Measurements from ENCODE around the gene ZNF503. TPM values are rescaled to one million over a fixed set of nuclear protein-coding genes. Genes with fewer than 3 reads are reported as not detected.

The ZNF503 gene
- total RNA-seq, 1 experiment from 2014 or later = 1.9 TPM

DNA sequence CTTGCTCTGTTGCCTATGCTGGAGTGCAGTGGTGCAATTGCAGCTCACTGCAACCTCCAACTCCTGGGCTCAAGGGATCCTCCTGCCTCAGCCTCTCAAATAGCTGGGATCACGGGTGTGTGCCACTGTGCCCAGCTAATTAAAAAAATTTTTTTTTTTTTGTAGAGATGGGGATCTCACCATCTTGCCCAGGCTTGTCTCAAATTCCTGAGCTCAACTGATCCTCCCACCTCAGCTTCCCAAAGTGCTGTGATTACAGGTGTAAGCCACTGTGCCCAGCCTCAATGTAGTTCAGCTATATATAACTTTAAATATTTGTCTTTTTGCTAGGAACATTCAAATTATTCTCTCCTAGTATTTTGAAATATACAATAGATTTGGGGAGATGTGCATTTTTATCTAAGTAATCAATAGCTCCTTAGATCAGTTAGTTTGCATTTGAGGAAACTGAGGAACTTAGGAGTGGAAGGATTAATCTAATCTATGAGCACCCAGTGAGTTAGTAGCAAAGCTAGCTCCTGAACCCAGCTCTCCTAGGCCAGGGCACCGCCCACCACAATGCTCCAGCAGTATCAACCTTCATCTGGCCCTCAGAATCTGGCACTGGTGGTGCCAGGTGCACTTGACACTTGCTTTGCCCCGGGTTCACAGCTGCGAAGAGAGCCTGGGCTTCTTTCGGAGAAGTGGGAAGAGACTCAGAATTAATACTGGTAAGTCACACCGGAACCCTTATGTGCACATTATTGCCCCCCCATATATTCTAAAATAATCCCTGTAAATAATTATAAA lies 23.9 kb upstream of the ZNF503 start:
- Histone ChIP-seq H3K4me3 (no peak overlapping the region), H3K27me3 (no peaks in the 10 kb centered on the region), H3K36me3 (no peaks in the 10 kb centered on the region), H3K9me3 (replicated peaks) (no peaks in the 10 kb centered on the region), H3K27ac (no peak overlapping the region), H3K4me1 (peaks cover 9% of the 10 kb centered on the region)
- DNase-seq = no peak

DNA sequence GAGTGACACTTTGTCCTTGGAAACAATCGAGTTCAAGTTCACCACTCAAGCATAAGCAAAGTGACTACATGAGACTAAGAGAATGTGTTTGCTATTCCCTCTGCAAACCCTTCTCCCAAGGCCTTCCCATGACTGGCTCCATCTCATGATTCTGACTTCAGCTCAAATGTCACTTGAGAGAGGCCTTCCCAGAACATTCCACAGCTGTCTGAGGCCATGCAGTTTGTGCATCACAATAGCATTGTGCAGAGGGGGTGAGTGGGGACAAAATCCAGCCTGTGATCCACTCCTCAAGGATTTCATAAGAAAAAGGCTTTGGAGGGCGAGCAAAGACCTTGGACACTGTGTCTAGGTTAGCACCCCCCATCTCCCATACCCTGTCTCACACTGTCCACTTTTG lies 23.0 kb upstream of the ZNF503 start:
- H3K9me3 ChIP-seq (replicated peaks) = no peaks in the 10 kb centered on the region
- no peak for DNase-seq
- H3K27me3 ChIP-seq = no peaks in the 10 kb centered on the region
- no peak overlapping the region for H3K27ac ChIP-seq
- peaks cover 2% of the 10 kb centered on the region; the same call in 1 of the 2 replicates for H3K4me1 ChIP-seq
- H3K4me3 ChIP-seq = no peak overlapping the region
- H3K36me3 ChIP-seq = no peaks in the 10 kb centered on the region

DNA sequence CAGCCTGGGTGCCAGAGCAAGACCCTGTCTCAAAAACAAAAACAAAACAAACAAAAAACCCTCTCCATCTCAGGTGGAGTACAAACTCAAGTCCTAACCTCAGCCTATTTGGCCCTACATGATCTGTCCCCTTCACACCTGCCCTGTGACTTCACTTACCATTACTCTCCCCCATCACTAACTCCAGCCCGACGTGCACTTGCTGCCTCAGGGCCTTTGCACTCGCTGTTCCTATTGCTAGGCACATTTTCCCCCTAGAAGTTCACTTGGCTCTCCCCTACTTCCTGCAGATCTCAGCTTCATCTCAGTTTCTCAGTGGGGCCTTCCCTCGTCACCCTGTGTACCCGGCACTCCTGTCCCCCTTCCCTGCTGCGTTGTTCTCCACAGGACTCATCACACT lies 21.3 kb upstream of the ZNF503 start:
- H3K9me3 ChIP-seq (replicated peaks) = no peaks in the 10 kb centered on the region
- H3K4me1 ChIP-seq = no peaks in the 10 kb centered on the region
- no peak for DNase-seq
- H3K36me3 ChIP-seq = no peaks in the 10 kb centered on the region
- H3K27ac ChIP-seq = no peak overlapping the region
- H3K27me3 ChIP-seq = no peaks in the 10 kb centered on the region
- H3K4me3 ChIP-seq = no peak overlapping the region

DNA sequence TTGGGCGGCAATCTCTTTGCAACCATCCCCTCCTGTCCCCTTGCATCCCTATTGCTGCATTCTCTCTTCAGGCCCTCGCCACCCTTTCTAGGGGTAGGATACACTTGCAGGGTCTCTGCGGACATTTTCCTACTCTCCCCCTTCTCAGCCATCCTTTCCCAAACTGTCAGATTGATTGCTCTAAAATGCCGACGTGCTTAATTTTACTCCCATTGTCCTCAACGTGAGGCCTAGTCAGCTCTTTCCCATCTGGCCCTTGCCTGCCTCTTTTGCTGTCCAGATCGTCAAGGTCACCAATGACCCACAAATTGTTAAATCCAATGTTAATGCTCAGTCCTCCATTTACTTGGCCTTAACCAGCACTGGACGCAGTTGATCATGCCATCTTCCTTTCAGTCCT lies 17.1 kb upstream of the ZNF503 start:
- H3K27me3 ChIP-seq = no peaks in the 10 kb centered on the region
- H3K27ac ChIP-seq = no peak overlapping the region
- H3K4me3 ChIP-seq = no peak overlapping the region
- no peaks in the 10 kb centered on the region for H3K36me3 ChIP-seq
- no peaks in the 10 kb centered on the region for H3K4me1 ChIP-seq
- no peak for DNase-seq
- H3K9me3 ChIP-seq (replicated peaks) = no peaks in the 10 kb centered on the region

DNA sequence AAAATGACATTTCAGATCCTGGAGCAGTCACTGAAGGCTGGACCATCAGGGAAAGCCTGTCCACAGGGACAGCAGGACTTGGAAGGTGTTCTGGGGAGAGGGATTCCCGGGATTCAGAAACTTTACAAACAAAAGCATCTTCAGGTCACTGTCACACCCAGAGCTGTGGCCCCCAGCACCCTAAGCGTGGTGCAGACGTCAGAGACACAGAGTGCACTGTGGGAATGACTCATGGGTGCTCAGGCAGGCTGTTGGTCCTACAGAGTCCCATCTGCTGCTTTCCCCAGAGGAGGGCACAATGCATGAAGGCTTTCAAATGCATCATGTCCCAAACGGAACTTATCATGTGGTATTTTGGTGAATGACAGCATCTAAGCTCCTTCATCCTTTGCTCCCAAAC lies 16.7 kb upstream of the ZNF503 start:
- DNase-seq = no peak
- Histone ChIP-seq H3K4me1 (no peaks in the 10 kb centered on the region), H3K27me3 (no peaks in the 10 kb centered on the region), H3K36me3 (no peaks in the 10 kb centered on the region), H3K4me3 (no peak overlapping the region), H3K9me3 (replicated peaks) (no peaks in the 10 kb centered on the region), H3K27ac (no peak overlapping the region)

DNA sequence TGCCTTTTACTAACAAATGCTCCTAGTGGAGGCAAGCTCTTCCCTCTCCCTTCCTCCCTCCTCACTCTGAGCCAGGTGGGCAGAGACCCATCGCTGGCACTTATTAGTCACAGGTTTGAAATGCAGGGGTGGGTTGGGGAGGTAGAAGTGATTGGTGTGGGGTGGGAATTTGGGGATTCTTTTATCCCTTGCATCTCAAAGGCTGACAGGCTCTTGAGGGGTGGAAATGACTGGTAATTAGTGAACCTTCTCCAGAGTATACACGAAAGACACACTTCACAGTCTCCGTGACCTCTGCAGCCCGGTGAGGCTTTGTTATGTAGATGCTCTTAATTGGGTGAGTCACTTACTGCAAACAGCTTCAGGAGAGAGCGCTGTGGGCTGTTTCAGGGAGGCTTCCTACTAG lies 16.0 kb upstream of the ZNF503 start:
- H3K4me3 ChIP-seq = no peak overlapping the region
- DNase-seq = no peak
- no peak overlapping the region for H3K27ac ChIP-seq
- no peaks in the 10 kb centered on the region for H3K4me1 ChIP-seq
- no peaks in the 10 kb centered on the region for H3K36me3 ChIP-seq
- no peaks in the 10 kb centered on the region for H3K27me3 ChIP-seq
- no peaks in the 10 kb centered on the region for H3K9me3 ChIP-seq (replicated peaks)

DNA sequence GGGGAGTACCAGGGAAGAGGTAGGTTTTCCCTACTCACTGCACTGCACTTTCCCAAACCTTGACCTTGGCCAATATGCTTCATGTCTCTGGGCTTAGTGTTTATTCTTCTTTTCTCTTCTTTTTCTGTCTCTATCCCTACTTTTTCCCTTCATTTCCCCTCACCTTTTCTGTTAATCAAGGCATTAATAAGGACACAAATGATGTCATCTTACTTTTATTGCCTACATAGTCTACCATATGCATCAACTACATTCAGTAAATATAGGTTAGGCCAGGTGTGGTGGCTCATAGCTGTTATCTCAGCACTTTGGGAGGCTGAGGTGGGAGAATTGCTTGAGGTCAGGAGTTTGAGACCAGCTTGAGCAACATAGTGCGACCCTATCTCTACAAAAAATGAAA lies 13.0 kb upstream of the ZNF503 start:
- no peaks in the 10 kb centered on the region for H3K27me3 ChIP-seq
- DNase-seq = no peak
- H3K27ac ChIP-seq = no peak overlapping the region
- H3K4me3 ChIP-seq = no peak overlapping the region
- no peaks in the 10 kb centered on the region for H3K9me3 ChIP-seq (replicated peaks)
- no peaks in the 10 kb centered on the region for H3K4me1 ChIP-seq
- no peaks in the 10 kb centered on the region for H3K36me3 ChIP-seq

DNA sequence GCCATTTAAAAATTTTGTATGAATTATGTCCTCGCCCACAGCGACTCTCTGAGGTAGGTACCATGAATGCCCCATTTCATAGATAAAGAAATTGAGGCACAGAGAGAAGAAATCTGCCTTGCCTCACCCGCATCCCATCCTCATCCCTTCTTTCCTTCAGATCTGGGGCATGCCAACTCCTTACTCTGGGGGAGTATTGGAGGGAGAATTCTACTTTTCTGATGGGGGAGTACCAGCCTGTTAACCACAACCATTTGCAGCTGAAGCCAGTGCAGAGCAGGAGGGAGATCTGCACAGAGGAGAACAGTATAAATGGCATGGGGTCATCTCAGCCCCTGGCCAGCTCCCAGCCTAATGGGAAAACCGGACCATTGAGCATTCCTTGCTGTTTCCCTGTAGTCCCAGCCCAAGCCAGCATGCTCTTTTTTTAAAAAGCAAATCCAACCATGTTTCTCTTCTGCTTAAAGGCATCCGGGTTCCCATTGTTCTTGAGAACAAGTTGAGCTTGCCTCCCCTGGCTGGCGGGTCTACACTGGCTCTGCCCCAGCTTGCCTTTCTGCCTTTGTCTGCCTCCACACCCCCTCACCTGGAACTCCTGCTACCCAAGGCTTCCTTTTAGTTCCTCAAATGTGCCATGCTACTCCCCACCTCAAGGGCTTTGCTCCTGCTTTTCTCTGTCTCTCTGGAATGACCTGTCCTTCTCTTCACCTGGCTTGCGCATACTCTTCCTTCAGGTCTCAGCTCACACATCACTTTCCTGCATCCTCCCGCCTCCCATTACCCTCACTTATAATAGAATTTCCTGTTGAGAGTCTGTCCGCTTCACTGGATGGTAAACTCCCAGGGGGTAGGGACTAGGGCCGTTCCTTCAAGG lies 8.8 kb upstream of the ZNF503 start:
- H3K9me3 ChIP-seq (replicated peaks) = no peaks in the 10 kb centered on the region
- DNase-seq = no peak
- no peaks in the 10 kb centered on the region for H3K4me1 ChIP-seq
- H3K36me3 ChIP-seq = no peaks in the 10 kb centered on the region
- no peaks in the 10 kb centered on the region for H3K27me3 ChIP-seq
- H3K4me3 ChIP-seq = no peak overlapping the region
- H3K27ac ChIP-seq = no peak overlapping the region

DNA sequence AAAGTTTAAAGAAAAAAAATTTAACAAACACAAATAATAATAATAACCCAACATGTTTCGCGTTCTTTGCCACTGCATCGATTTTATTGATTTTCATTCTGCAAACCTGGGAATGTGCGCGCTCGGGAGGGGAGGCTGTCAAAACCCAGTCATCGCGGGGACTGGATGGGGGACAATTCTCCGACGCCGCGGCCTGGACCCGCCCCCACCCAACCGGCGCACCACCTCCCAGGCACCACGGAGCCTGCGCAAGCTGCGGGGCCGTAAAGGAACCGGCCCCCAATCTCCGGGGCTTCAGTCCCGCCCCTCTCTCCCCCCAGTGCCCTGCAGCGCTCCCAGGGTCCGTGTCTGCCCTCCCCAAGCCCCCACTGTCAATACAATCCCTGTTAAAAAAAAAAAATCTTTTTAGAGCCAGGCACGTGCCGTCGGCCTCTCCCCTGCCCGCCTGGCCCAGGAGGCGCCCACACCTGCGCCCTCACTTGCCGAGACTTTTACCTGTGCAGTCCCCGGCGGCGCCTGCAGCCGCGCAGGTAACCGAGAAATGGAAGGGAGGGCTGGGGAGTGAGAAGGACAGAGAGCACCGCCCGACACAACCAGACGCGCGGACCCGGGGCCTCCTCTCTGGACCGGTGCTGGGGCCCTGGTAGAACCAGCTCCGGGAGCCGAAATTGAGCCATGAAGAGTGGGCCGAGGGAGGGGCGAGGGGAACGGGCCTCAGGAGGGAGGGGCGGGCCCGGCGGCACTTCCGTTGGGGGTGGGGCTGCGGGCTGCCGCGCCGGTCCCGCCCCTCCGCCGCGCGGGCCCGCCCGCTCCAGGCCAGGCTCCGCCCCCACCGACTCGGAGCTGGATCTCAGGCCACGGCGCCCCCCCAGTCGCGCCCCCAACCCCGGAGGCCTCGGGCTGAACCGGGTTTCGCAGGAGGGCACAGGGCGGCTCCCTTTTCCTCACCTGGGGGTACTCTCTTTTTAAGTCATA lies 7.6 kb upstream of the ZNF503 start:
- Histone ChIP-seq H3K4me3 (peak overlapping the region; percentile 73), H3K9me3 (replicated peaks) (no peaks in the 10 kb centered on the region), H3K36me3 (no peaks in the 10 kb centered on the region), H3K27ac (no peak overlapping the region), H3K27me3 (no peaks in the 10 kb centered on the region), H3K4me1 (no peaks in the 10 kb centered on the region)
- peak; percentile 52 to 68 for DNase-seq

DNA sequence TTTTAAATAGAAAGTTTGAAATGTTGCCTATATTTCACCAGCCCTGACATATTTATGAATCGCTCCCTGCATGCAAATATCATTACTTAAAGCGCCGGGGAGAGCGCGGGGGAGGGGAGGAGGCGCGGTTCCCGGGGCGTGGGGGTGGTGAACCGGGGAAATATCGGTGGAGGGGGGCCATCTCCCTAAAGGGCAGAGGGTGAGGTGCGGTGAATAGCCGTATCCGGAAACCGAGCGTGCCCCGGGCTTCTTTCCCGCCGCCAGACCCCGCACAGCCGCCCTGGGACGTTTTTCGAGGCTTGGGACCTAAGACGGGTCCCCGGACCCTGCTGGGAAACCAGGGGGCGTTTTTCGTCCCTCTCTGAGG lies 6.9 kb upstream of the ZNF503 start:
- Histone ChIP-seq H3K27me3 (no peaks in the 10 kb centered on the region), H3K27ac (no peak overlapping the region), H3K4me1 (peaks cover under 1% of the 10 kb centered on the region; the same call in 1 of the 2 replicates), H3K4me3 (peak overlapping the region; percentile 73), H3K9me3 (replicated peaks) (no peaks in the 10 kb centered on the region), H3K36me3 (no peaks in the 10 kb centered on the region)
- no peak for DNase-seq

DNA sequence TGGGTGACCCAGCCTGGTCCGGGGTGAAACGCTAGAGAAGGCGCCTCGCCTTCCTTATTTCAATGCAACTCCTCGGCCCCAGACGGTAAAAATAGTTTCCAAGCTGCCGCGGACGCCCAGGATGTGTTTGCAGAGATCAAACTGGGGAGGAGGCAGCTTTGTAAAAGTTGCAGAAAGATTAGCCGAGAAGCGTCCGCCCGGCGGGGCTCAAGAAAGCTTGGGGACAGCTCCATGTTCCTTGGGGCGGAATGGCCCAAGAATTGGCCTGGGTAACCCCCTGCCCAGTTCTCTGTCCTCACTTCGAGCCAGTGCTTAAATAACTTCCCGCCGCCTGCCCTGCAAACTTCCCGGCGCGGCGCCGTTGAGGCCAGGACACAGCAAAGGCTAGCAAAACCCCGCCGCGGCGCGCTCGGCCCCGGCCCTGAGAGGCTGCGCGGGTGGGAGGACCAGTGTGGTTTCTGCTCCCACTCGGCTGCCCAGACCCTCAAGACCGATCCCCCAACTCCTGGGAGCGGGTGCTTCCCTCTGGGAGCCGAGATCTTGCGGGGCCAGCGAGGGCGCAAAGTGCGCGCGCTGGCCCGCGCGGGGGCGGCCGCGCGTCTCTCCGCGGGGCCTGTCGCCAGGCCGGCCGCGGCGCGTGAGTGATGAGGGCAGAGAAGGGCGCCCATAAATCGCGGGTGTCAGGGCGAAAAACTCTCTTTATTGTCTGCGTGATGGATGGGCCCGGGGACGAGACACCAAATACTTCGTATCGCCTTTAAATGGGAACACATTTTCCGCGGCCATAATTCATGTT lies 6.3 kb upstream of the ZNF503 start:
- no peak for DNase-seq
- peaks cover 3% of the 10 kb centered on the region; the same call in 1 of the 2 replicates for H3K4me1 ChIP-seq
- H3K27me3 ChIP-seq = no peaks in the 10 kb centered on the region
- no peaks in the 10 kb centered on the region for H3K36me3 ChIP-seq
- no peak overlapping the region for H3K27ac ChIP-seq
- H3K9me3 ChIP-seq (replicated peaks) = no peaks in the 10 kb centered on the region
- H3K4me3 ChIP-seq = no peak overlapping the region

DNA sequence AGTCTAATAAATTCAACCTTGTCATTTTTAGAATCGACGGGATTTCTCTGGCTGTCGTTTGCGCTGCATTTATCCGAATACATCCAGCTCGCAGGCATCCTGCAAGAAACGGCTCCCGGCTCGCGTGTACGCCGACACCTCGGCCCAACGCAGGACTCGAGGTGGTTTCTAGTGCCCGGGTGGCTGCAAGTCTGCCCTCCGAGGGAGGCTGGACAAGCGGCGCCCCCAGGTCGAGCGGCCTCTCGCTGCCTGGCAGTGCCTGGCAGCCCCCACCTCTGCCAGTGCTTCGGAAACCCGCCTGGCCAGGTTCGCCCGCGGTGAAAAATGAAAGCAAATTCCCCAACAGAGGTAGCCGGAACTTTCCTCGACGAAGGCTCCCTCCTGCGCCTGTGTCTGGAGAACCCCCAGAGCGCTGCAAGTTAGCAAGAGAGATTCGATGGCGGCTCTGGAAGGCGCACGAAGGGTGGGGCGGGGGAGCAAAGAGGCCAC lies 5.7 kb upstream of the ZNF503 start:
- peaks cover 3% of the 10 kb centered on the region; the same call in 1 of the 2 replicates for H3K4me1 ChIP-seq
- no peaks in the 10 kb centered on the region for H3K9me3 ChIP-seq (replicated peaks)
- H3K27ac ChIP-seq = no peak overlapping the region
- DNase-seq = no peak
- H3K4me3 ChIP-seq = no peak overlapping the region
- H3K27me3 ChIP-seq = no peaks in the 10 kb centered on the region
- H3K36me3 ChIP-seq = no peaks in the 10 kb centered on the region

DNA sequence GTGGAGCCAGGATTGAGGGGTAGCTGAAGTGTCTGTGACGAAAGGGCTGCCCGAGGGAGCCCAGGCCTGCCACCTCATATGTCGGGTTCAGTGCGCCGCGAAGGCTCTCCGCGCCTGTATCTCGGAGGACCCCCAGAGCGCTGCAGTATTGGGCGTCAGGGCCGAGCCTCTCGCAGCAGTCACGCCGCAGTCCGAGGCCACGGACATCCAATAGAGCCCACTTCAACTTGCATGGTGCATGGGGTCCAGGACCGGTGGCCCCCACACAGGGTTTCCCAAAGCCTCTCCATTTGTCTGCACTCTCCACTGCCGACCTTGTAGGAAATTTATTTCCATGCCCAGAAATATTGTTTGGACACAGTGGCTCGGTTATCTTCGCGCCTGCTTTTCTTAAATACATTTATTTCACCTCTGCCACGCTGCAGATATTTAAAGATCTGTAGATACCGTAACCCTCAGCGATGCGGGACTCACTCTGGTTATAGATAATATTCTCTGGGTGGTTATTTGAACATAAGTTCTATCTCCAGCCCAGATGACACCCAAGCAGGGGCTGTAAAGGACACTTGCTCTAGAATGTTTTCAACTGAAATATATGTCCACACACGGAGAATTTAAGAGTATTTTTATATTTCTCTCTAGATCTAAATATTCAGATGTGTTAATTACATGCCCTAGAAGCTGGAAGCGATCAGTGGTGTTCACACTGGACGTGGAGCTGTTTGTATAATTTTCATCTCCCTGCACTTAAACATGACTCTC lies 5.1 kb upstream of the ZNF503 start:
- H3K9me3 ChIP-seq (replicated peaks) = no peaks in the 10 kb centered on the region
- no peaks in the 10 kb centered on the region for H3K27me3 ChIP-seq
- DNase-seq = no peak
- H3K4me1 ChIP-seq = peaks cover 3% of the 10 kb centered on the region; the same call in 1 of the 2 replicates
- H3K4me3 ChIP-seq = no peak overlapping the region
- no peaks in the 10 kb centered on the region for H3K36me3 ChIP-seq
- no peak overlapping the region for H3K27ac ChIP-seq
